ENCODE results near the gene FUCA1.

- TF ChIP-seq POLR2AphosphoS5 (IDR thresholded peaks at IDR 0.05; ENCODE audit: low read depth, low read length) (no peak), CTCF (IDR thresholded peaks at IDR 0.05 in 2 of 3, conservative IDR thresholded peaks at IDR 0.05 in 1 of 3; ENCODE audit: borderline replicate concordance in 1 of 3, insufficient read depth in 1 of 3, low read depth in 2 of 3, low read length in 2 of 3) (no peak), EZH2 (IDR thresholded peaks at IDR 0.05) (no peak), ZNF274 (IDR thresholded peaks at IDR 0.05; ENCODE audit: low read depth, low read length) (no peak), EGR1 (IDR thresholded peaks at IDR 0.05; ENCODE audit: low read depth) (no peak), CEBPB (IDR thresholded peaks at IDR 0.05; ENCODE audit: low read depth) (no peak), SIN3A (IDR thresholded peaks at IDR 0.05; ENCODE audit: low read depth) (no peak), POLR2A (IDR thresholded peaks at IDR 0.05; ENCODE audit: borderline replicate concordance, extremely low read depth, insufficient read depth, insufficient read length) (no peak), REST (IDR thresholded peaks at IDR 0.05; ENCODE audit: low read depth) (no peak)
Observed at GRCh38 chr1:23801876-23802275, 66.2 kb downstream of the FUCA1 start.

Measured in HCT116 (cell line).